Kidney (tissue), 14 donors: ENCODE results near the gene DUSP9. TPM values are rescaled to one million over a fixed set of nuclear protein-coding genes. Genes with fewer than 3 reads are reported as not detected.
A peak's percentile ranks its signal among the peaks of the same experiment; 100 is the strongest.

Experiments
- DNase-seq, 5 donors: peaks; one replicate each; pipeline ENCODE4 v3.0.0-alpha.2; 2013 to 2020
- FAIRE-seq: peaks from 2 replicates; lab custom pipeline; 2012; peaks lifted over from hg19 to GRCh38; lab: Jason Lieb, UNC
- H3K27ac ChIP-seq, 2 donors: one replicate each; pipeline ENCODE4 v1.7.0; 2013; ENCODE audit warnings: low read depth in 2 of 2, low read length in 2 of 2, inconsistent platforms in 1 of 2
- H3K27me3 ChIP-seq: one replicate; pipeline ENCODE4 v1.7.1; 2013; ENCODE audit warnings: low read length, inconsistent platforms; ENCODE audit not compliant: control insufficient read depth, insufficient read depth
- H3K36me3 ChIP-seq, 3 donors: one replicate each; pipeline versions ENCODE4 v1.7.0 to v1.7.1; 2013; ENCODE audit warnings: low read length in 3 of 3, control low read depth in 1 of 3, inconsistent platforms in 1 of 3; ENCODE audit not compliant: insufficient read depth in 3 of 3, control insufficient read depth in 2 of 3
- H3K4me1 ChIP-seq, 3 donors: one replicate each; pipeline versions ENCODE4 v1.7.0 to v1.7.1; 2013; ENCODE audit warnings: low read length in 3 of 3, inconsistent platforms in 1 of 3, low read depth in 1 of 3; ENCODE audit not compliant: control insufficient read depth in 2 of 3, insufficient read depth in 2 of 3
- H3K4me3 ChIP-seq, 3 donors: one replicate each; pipeline versions ENCODE4 v1.7.0 to v1.8.1; 2013; ENCODE audit warnings: low read length in 3 of 3, control low read depth in 1 of 3, inconsistent platforms in 1 of 3
- H3K9ac ChIP-seq, 3 donors: one replicate each; pipeline versions ENCODE4 v1.7.0 to v1.7.1; 2013; ENCODE audit warnings: low read length in 3 of 3, control low read depth in 1 of 3, inconsistent platforms in 1 of 3
- H3K9me3 ChIP-seq, 3 donors: one replicate each; pipeline versions ENCODE4 v1.7.0 to v1.7.1; 2013; ENCODE audit warnings: low read length in 3 of 3, control low read depth in 1 of 3, inconsistent platforms in 1 of 3; ENCODE audit not compliant: control insufficient read depth in 2 of 3, insufficient read depth in 1 of 3
- intact Hi-C: fragments of 100-400 bp; cut with DNase I; formaldehyde crosslinking; loops from one replicate; pipeline ENCODE4 v1.11.1; 2022
- polyA plus RNA-seq: library from polyadenylated mRNA; stranded (reverse); fragments of 350-450 nt; fragmentation: Illumina TruSeq; extraction: RNeasy Lipid Tissue Mini Kit (QIAGEN cat#74804); gene quantifications from one replicate; pipeline ENCODE4 v1.2.3, GENCODE V29; 2014; ENCODE audit warnings: low read depth, low replicate concordance; ENCODE audit not compliant: insufficient read depth
- total RNA-seq: library from RNA; stranded (reverse); fragmentation: NEBNext Ultra II Directional; extraction: Animal tissue kit (Norgen Biotek cat#: 25700); gene quantifications from one replicate; pipeline ENCODE4 v1.2.1, GENCODE V29; 2021
- TF ChIP-seq, protein P1 (sequence below): IDR thresholded peaks from 3 replicates; pipeline ENCODE4 v1.5.1; 2012; ENCODE audit warnings: mild to moderate bottlenecking, moderate library complexity, borderline replicate concordance; ENCODE audit not compliant: insufficient read depth; ENCODE audit errors: extremely low read depth
- donor health status: control.
- donor health status: control.
- donor health status: control.
- donor health status: control.
- donor health status: control.
- donor health status: DM: yes; HTN: yes; CAD: no.
- donor health status: Normal renal cell carcinoma (clear cell type).

The DUSP9 gene
- total and polyA plus RNA-seq, 2 donors from 2014 or later: 4.7 to 81.4 TPM

DNA sequence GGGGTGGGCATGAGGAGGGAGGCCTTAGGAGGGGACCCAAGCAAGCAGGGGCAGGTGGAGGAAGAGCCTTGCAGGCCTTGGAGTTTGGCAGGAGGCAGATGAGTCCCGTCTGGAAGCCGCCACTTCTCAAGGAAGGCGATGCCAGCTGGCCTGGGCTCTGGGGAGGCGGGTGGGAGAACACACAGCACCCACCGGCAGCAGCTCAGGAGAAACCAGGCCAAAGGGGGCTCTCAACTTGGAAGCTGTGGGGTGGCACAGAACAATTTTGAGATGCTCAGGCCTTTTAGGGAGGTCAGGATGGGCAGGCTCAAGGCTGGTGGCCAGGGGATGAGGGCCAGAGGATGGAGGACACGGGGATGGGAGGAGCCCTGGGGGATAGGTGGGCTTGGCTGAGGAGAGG lies 11.6 kb upstream of the DUSP9 start:
- no peaks in the 10 kb centered on the region for H3K27me3 ChIP-seq
- H3K36me3 ChIP-seq: no peaks in the 10 kb centered on the region
- FAIRE-seq (no peak), DNase-seq (peak in 1 of 5 donors; percentile 22)
- H3K4me3 ChIP-seq: no peak overlapping the region
- H3K4me1 ChIP-seq: no peaks in the 10 kb centered on the region
- TF ChIP-seq, protein P1, sequence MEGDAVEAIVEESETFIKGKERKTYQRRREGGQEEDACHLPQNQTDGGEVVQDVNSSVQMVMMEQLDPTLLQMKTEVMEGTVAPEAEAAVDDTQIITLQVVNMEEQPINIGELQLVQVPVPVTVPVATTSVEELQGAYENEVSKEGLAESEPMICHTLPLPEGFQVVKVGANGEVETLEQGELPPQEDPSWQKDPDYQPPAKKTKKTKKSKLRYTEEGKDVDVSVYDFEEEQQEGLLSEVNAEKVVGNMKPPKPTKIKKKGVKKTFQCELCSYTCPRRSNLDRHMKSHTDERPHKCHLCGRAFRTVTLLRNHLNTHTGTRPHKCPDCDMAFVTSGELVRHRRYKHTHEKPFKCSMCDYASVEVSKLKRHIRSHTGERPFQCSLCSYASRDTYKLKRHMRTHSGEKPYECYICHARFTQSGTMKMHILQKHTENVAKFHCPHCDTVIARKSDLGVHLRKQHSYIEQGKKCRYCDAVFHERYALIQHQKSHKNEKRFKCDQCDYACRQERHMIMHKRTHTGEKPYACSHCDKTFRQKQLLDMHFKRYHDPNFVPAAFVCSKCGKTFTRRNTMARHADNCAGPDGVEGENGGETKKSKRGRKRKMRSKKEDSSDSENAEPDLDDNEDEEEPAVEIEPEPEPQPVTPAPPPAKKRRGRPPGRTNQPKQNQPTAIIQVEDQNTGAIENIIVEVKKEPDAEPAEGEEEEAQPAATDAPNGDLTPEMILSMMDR: no peak
- no peak overlapping the region for H3K9ac ChIP-seq
- H3K27ac ChIP-seq: no peak overlapping the region
- H3K9me3 ChIP-seq: no peaks in the 10 kb centered on the region
- intact Hi-C loops: no loop called here

- no peaks in the 10 kb centered on the region for H3K36me3 ChIP-seq
- intact Hi-C loops: no loop called here
- no peaks in the 10 kb centered on the region for H3K9me3 ChIP-seq
- H3K4me1 ChIP-seq: no peaks in the 10 kb centered on the region
- FAIRE-seq: no peak
- TF ChIP-seq, protein P1: peak; percentile 34
- H3K4me3 ChIP-seq: no peak overlapping the region
- no peak overlapping the region for H3K27ac ChIP-seq
- DNase-seq: peak in 2 of 5 donors; percentile 56 to 72
- no peaks in the 10 kb centered on the region for H3K27me3 ChIP-seq
- H3K9ac ChIP-seq: no peak overlapping the region
Measured at GRCh38 chrX:153635788-153636668, 11.0 kb upstream of the DUSP9 start.

DNA sequence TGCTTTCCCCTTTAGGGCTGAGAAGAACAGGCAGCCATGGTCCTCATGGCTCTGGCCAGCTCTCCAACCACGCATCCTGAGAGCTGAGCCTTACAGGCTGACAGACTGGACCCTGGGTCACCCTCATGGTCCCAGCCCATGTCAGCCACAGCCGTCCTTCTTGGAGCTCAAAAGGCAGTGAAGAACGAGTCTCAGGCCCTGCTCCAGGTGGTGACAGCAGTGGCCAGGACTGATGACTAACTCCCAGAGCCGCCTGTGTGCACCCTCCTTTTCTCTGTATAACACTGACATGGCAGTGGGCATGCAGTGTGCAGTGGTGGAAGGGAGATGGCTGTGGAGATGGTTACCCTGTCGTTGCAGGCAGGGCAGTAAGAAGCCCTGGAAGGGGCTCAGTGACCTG lies 10.3 kb upstream of the DUSP9 start:
- H3K36me3 ChIP-seq: no peaks in the 10 kb centered on the region
- H3K9me3 ChIP-seq: no peaks in the 10 kb centered on the region
- no peak overlapping the region for H3K4me3 ChIP-seq
- no peaks in the 10 kb centered on the region for H3K27me3 ChIP-seq
- FAIRE-seq (no peak), DNase-seq (no peak)
- intact Hi-C loops: no loop called here
- no peak overlapping the region for H3K9ac ChIP-seq
- no peak overlapping the region for H3K27ac ChIP-seq
- TF ChIP-seq, protein P1: no peak
- H3K4me1 ChIP-seq: peaks cover 0 to 2% (median 0%) of the 10 kb centered on the region in 3 donors
